Activated naive CD4-positive, alpha-beta T cell treated with anti-CD3 and anti-CD28 coated beads, Interleukin-2, amount 50 U/mL, for 72 hours (primary cell): Measurements from ENCODE around the gene FAM120A. TPM values are rescaled to one million over a fixed set of nuclear protein-coding genes. Genes with fewer than 3 reads are reported as not detected.

ENCODE experiments used
- ATAC-seq, 2 donors: fragments of 150-1000 bp; cut with Tn5 transposase; 2 replicates each; pipeline ENCODE4 v1.10.0; 2021; ENCODE audit warnings: mild to moderate bottlenecking in 2 of 2, moderate library complexity in 2 of 2
- DNase-seq, 2 donors: peaks; one replicate each; pipeline ENCODE4 v3.0.0; 2021 to 2022; ENCODE audit warnings: low spot score in 2 of 2
- H3K27ac Mint-ChIP-seq, 2 donors: one replicate each; pipeline ENCODE4 v1.8.0; 2022; ENCODE audit warnings: mild to moderate bottlenecking in 2 of 2, mixed read lengths in 2 of 2
- H3K36me3 Mint-ChIP-seq, 2 donors: one replicate each; pipeline ENCODE4 v1.8.0; 2022; ENCODE audit warnings: mixed read lengths in 2 of 2
- H3K9me3 Mint-ChIP-seq, 2 donors: one replicate each; pipeline ENCODE4 v1.8.0; 2022; ENCODE audit warnings: mixed read lengths in 2 of 2
- total RNA-seq, 2 donors: library from RNA; stranded (reverse); gene quantifications; one replicate each; pipeline ENCODE4 v1.2.3, GENCODE V29; 2022

The FAM120A gene
- total RNA-seq, 2 donors from 2014 or later, result 76.1 to 130 TPM

GRCh38 chr9:93596399-93596798, 144.9 kb downstream of the FAM120A start:
- H3K36me3 Mint-ChIP-seq, result no peaks in the 10 kb centered on the region
- no peak overlapping the region for H3K27ac Mint-ChIP-seq
- H3K9me3 Mint-ChIP-seq, result no peaks in the 10 kb centered on the region
- DNase-seq, result no peak
- ATAC-seq, result no peak

GRCh38 chr9:93597142-93597706, 145.7 kb downstream of the FAM120A start:
- no peak overlapping the region for H3K27ac Mint-ChIP-seq
- ATAC-seq (no peak), DNase-seq (no peak)
- H3K36me3 Mint-ChIP-seq, result no peaks in the 10 kb centered on the region
- H3K9me3 Mint-ChIP-seq, result no peaks in the 10 kb centered on the region

GRCh38 chr9:93597871-93598646, 146.6 kb downstream of the FAM120A start:
- H3K27ac Mint-ChIP-seq, result peak overlapping the region in 1 of 2 donors; percentile 83
- no peaks in the 10 kb centered on the region for H3K9me3 Mint-ChIP-seq
- ATAC-seq, result no peak

GRCh38 chr9:93598647-93599241, 147.3 kb downstream of the FAM120A start:
- ATAC-seq (no peak), DNase-seq (no peak)
- no peak overlapping the region for H3K27ac Mint-ChIP-seq
- no peaks in the 10 kb centered on the region for H3K9me3 Mint-ChIP-seq
- peaks cover 0 to 2% of the 10 kb centered on the region in 2 donors for H3K36me3 Mint-ChIP-seq

More at GRCh38 chr9:93597871-93598646, 146.6 kb downstream of the FAM120A start:
- no peaks in the 10 kb centered on the region for H3K36me3 Mint-ChIP-seq
- DNase-seq, result no peak

- ATAC-seq (peak in 1 of 2 donors; percentile 39), DNase-seq (no peak)
- Mint-ChIP-seq H3K36me3 (peaks cover 0 to 10% of the 10 kb centered on the region in 2 donors), H3K27ac (peak overlapping the region; percentile 16 to 51), H3K9me3 (no peaks in the 10 kb centered on the region)
Measured at GRCh38 chr9:93599571-93600403, 148.3 kb downstream of the FAM120A start.

GRCh38 chr9:93600504-93600903, 149.0 kb downstream of the FAM120A start:
- no peak for DNase-seq
- no peak for ATAC-seq

GRCh38 chr9:93601063-93601462, 149.6 kb downstream of the FAM120A start:
- no peak for DNase-seq
- peak overlapping the region in 1 of 2 donors; percentile 16 for H3K27ac Mint-ChIP-seq
- H3K36me3 Mint-ChIP-seq, result peaks cover under 1 to 11% of the 10 kb centered on the region in 2 donors
- ATAC-seq, result no peak
- no peaks in the 10 kb centered on the region for H3K9me3 Mint-ChIP-seq

More at GRCh38 chr9:93600504-93600903, 149.0 kb downstream of the FAM120A start:
- Mint-ChIP-seq H3K9me3 (no peaks in the 10 kb centered on the region), H3K36me3 (peaks cover 0 to 11% of the 10 kb centered on the region in 2 donors), H3K27ac (peak overlapping the region in 1 of 2 donors; percentile 16)

- no peak for ATAC-seq
- Mint-ChIP-seq H3K9me3 (peaks cover 0 to 5% of the 10 kb centered on the region in 2 donors), H3K36me3 (peaks cover 6 to 17% of the 10 kb centered on the region in 2 donors), H3K27ac (peak overlapping the region in 1 of 2 donors; percentile 23)
- DNase-seq, result no peak
Measured at GRCh38 chr9:93601666-93602065, 150.2 kb downstream of the FAM120A start.

GRCh38 chr9:93603011-93603410, 151.5 kb downstream of the FAM120A start:
- Mint-ChIP-seq H3K9me3 (peaks cover 5 to 10% of the 10 kb centered on the region in 2 donors), H3K36me3 (peaks cover 14 to 22% of the 10 kb centered on the region in 2 donors), H3K27ac (no peak overlapping the region)
- DNase-seq (no peak), ATAC-seq (no peak)

GRCh38 chr9:93603906-93604326, 152.4 kb downstream of the FAM120A start:
- ATAC-seq (no peak), DNase-seq (no peak)
- Mint-ChIP-seq H3K9me3 (peaks cover 7 to 14% of the 10 kb centered on the region in 2 donors), H3K27ac (peak overlapping the region in 1 of 2 donors; percentile 36), H3K36me3 (peaks cover 16 to 24% of the 10 kb centered on the region in 2 donors)

- no peak for ATAC-seq
- DNase-seq, result no peak
- Mint-ChIP-seq H3K27ac (no peak overlapping the region), H3K9me3 (peaks cover 18 to 26% of the 10 kb centered on the region in 2 donors), H3K36me3 (peaks cover 27 to 39% of the 10 kb centered on the region in 2 donors)
Measured at GRCh38 chr9:93606187-93606586, 154.7 kb downstream of the FAM120A start.

- ATAC-seq (no peak), DNase-seq (no peak)
- H3K9me3 Mint-ChIP-seq, result peaks cover 18 to 26% of the 10 kb centered on the region in 2 donors
- no peak overlapping the region for H3K27ac Mint-ChIP-seq
- peaks cover 27 to 33% of the 10 kb centered on the region in 2 donors for H3K36me3 Mint-ChIP-seq
Measured at GRCh38 chr9:93610206-93610605, 158.7 kb downstream of the FAM120A start.

- H3K9me3 Mint-ChIP-seq, result peaks cover 18 to 21% of the 10 kb centered on the region in 2 donors
- H3K27ac Mint-ChIP-seq, result no peak overlapping the region
- ATAC-seq, result peak; percentile 36 to 85
- H3K36me3 Mint-ChIP-seq, result peaks cover 17 to 22% of the 10 kb centered on the region in 2 donors
- no peak for DNase-seq
Measured at GRCh38 chr9:93612052-93612795, 160.7 kb downstream of the FAM120A start.

GRCh38 chr9:93612796-93613154, 161.3 kb downstream of the FAM120A start:
- H3K9me3 Mint-ChIP-seq, result peaks cover 15 to 18% of the 10 kb centered on the region in 2 donors
- ATAC-seq (peak; percentile 54 to 86), DNase-seq (no peak)
- H3K27ac Mint-ChIP-seq, result no peak overlapping the region
- peaks cover 16 to 22% of the 10 kb centered on the region in 2 donors for H3K36me3 Mint-ChIP-seq

- DNase-seq, result no peak
- Mint-ChIP-seq H3K9me3 (peaks cover 13 to 16% of the 10 kb centered on the region in 2 donors), H3K36me3 (peaks cover 13 to 22% of the 10 kb centered on the region in 2 donors), H3K27ac (no peak overlapping the region)
- no peak for ATAC-seq
Measured at GRCh38 chr9:93613174-93613573, 161.7 kb downstream of the FAM120A start.

GRCh38 chr9:93613791-93614190, 162.3 kb downstream of the FAM120A start:
- H3K9me3 Mint-ChIP-seq, result peaks cover 12 to 14% of the 10 kb centered on the region in 2 donors
- no peak overlapping the region for H3K27ac Mint-ChIP-seq
- DNase-seq, result no peak
- ATAC-seq, result no peak
- peaks cover 13 to 21% of the 10 kb centered on the region in 2 donors for H3K36me3 Mint-ChIP-seq
